ENCODE data around the gene PTK6. TPM values are rescaled to one million over a fixed set of nuclear protein-coding genes. Genes with fewer than 3 reads are reported as not detected.

Gene PTK6
- total RNA-seq, 1 donor from 2014 or later: 0.49 TPM

DNA sequence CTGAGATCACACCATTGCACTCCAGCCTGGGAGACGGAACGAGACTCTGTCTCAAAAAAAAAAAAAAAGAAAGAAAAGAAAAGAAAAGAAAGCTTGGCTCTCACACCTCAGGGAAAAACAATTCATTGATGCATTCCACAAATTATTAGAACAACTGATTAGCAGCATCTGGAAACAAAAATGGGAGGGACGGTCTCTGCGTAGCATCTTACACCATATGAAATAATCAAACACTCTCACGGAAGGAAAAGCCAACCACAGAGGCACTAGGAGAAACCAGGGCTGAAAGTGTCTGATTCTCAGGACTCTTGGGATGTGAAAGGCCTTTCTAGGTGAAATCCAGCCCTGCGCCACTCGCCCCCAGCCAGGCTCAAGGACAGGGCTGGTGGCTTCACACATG is 39.1 kb upstream of the PTK6 start:
- Mint-ChIP-seq H3K4me1 (peaks cover 8% of the 10 kb centered on the region), H3K27ac (peak overlapping the region; percentile 3), H3K27me3 (peaks cover 2% of the 10 kb centered on the region), H3K36me3 (ENCODE audit: low read depth) (no peaks in the 10 kb centered on the region), H3K4me3 (no peak overlapping the region), H3K9me3 (no peaks in the 10 kb centered on the region)
- ChIA-PET CTCF (no interaction called here), POLR2A (no interaction called here)
- TF ChIP-seq, protein P1, sequence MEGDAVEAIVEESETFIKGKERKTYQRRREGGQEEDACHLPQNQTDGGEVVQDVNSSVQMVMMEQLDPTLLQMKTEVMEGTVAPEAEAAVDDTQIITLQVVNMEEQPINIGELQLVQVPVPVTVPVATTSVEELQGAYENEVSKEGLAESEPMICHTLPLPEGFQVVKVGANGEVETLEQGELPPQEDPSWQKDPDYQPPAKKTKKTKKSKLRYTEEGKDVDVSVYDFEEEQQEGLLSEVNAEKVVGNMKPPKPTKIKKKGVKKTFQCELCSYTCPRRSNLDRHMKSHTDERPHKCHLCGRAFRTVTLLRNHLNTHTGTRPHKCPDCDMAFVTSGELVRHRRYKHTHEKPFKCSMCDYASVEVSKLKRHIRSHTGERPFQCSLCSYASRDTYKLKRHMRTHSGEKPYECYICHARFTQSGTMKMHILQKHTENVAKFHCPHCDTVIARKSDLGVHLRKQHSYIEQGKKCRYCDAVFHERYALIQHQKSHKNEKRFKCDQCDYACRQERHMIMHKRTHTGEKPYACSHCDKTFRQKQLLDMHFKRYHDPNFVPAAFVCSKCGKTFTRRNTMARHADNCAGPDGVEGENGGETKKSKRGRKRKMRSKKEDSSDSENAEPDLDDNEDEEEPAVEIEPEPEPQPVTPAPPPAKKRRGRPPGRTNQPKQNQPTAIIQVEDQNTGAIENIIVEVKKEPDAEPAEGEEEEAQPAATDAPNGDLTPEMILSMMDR (IDR thresholded peaks at IDR 0.05): no peak
- intact Hi-C loops (cut with micrococcal nuclease): no loop called here
- DNase-seq (no peak), ATAC-seq (ENCODE audit: low read depth) (no peak)

DNA sequence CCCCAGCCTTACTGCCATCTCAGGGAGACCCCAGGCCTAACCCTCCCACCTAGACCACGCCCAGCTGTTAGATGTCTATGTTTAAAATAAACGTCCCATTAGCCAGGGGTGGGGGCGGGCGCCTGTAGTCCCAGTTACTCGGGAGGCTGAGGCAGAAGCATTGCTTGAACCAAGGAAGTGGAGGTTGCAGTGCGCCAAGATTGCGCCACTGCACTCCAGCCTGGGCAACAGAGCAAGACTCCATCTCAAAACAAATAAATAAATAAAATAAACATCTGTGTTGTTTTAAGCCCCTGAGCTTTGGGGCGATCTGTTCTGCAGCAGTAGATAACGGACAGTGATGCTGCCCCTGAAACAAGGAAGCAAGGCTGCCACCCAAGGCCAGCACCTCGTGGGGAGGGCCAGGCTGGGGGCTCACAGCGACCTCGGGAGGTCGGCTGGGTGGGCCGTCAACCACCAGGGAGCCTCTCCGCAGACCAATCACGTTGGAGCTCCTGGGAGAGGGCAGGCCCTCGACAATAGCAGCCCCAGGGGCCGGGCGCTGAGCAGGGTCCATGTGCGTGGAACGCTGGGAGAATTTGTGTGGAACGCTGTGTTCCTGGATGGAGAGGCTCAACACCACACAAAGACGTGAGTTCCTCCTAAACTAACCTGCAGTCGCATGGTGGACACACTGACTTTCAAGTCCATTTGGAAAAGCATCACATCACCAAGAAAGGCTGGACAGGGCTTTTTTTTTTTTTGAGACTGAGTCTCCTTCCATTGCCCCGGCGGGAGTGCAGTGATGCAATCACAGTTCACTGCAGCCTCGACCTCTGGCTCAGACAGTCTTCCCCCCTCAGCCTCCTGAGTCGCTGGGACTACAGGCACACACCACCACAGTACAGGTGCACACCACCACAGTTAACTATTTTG is 37.9 kb upstream of the PTK6 start:
- H3K27me3 Mint-ChIP-seq: peaks cover 2% of the 10 kb centered on the region
- H3K27ac Mint-ChIP-seq: no peak overlapping the region
- TF ChIP-seq, protein P1 (IDR thresholded peaks at IDR 0.05): no peak
- peaks cover 6% of the 10 kb centered on the region for H3K4me1 Mint-ChIP-seq
- H3K9me3 Mint-ChIP-seq: no peaks in the 10 kb centered on the region
- DNase-seq: no peak
- ChIA-PET POLR2A (interaction anchor here (1.2 to 2.5 kb wide), 7 partner anchors 22 to 289 kb away, joined by 5 to 16 read pairs (median 8); partner anchors contain the start of genes PTK6, RTEL1 and TPD52L2), CTCF (interaction anchor here (0.8 kb wide), 1 partner anchor 511 kb away, joined by 4 read pairs; no protein-coding TSS in a partner anchor)
- H3K36me3 Mint-ChIP-seq (ENCODE audit: low read depth): no peaks in the 10 kb centered on the region
- intact Hi-C loops (cut with micrococcal nuclease): loop anchor here (1.0 kb wide), 1 partner anchor 21 kb away; the partner anchor contains the start of gene FNDC11
- ATAC-seq (ENCODE audit: low read depth): no peak
- peak overlapping the region; percentile 61 for H3K4me3 Mint-ChIP-seq

DNA sequence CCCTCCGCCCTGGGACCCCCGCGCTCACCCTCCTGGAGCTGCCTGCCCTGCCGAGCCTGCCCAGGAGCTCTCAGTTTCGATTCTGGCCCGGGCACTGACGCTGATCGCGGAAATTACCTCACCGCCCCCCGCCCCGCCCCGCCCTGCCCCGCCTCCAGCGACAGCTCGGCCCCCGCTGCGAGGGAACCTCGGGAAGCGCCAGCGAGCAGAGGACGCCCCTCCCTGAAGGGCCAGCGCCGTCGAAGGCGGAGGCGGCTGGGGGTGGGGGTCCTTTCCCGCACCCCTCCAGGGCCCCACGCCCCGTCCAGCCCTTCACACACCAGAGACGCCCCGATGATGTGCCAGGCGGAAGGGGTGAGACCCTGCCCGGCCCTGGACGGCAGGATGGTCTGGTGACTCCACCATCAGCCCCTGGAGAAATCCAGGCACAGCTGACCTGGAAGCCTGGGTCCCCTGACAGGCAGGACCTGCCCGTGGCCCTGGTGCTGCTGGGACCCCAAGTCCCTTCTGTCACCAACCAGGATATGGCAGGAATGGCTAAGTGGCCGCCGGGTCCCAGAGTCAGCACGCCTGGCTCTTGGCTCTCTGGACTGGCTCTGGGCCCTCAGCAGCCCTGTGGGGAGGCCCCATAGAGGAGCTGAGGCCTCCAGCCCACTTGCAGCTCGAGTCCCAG is 37.1 kb upstream of the PTK6 start, which contains the start of gene HELZ2:
TSS of gene HELZ2 (minus strand) at position 84 of the 673 bp plus-strand sequence. CDS start 1,854 bp downstream, outside the sequence.
- POLR2A ChIA-PET: interaction anchor here (0.6 to 2.5 kb wide), 20 partner anchors 12 to 620 kb away, joined by 3 to 16 read pairs (median 4); partner anchors contain the start of genes GMEB2, PRPF6, PTK6 and RTEL1
- H3K27ac Mint-ChIP-seq: peak within 1 kb of the TSS; percentile 70
- no peaks in the 10 kb centered on the region for H3K9me3 Mint-ChIP-seq
- CTCF ChIA-PET: interaction anchor here (0.8 to 1.3 kb wide), 2 partner anchors 36 to 512 kb away, joined by 4 to 7 read pairs; partner anchors contain the start of gene PTK6
- DNase-seq (peak; percentile 55), ATAC-seq (ENCODE audit: low read depth) (peak; percentile 95)
- intact Hi-C loops (cut with micrococcal nuclease): loop anchor here (1.0 kb wide), 1 partner anchor 20 kb away; the partner anchor contains the start of gene FNDC11
- no peaks in the 10 kb centered on the region for H3K36me3 Mint-ChIP-seq (ENCODE audit: low read depth)
- H3K27me3 Mint-ChIP-seq: peaks cover 2% of the 10 kb centered on the region
- TF ChIP-seq, protein P1 (IDR thresholded peaks at IDR 0.05): no peak
- H3K4me3 Mint-ChIP-seq: peak within 1 kb of the TSS; percentile 83
- H3K4me1 Mint-ChIP-seq: peaks cover 12% of the 10 kb centered on the region

DNA sequence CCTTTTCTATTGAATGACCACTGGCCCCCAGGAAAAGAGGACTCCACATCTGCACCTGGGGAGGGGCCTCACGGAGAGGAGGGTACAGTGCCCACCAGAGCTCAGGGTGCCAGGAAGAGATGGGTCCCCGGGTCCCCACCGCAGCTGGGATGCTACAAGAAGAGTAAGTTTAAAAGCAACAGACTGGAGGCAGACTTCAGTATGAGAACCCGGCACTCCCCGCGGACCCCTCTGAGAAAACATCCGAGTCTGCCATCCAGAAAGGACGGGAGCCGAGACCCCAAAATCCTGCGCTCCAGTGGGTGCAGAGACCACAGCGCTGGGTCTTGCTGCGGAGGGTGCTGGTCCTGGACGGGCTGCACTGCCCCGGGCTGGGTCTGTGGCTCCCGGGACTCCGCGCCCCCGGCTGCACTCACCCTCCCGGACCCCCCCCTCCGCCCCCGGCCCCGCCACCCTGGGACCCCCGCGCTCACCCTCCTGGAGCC is 36.5 kb upstream of the PTK6 start:
- peak; percentile 33 for ATAC-seq (ENCODE audit: low read depth)
- intact Hi-C loops (cut with micrococcal nuclease): loop anchor here (1.0 kb wide), 1 partner anchor 19 kb away; the partner anchor contains the start of gene FNDC11
- peak overlapping the region; percentile 70 for H3K27ac Mint-ChIP-seq

More for the DNA sequence above, 36.5 kb upstream of the PTK6 start:
- Mint-ChIP-seq H3K4me3 (peak overlapping the region; percentile 83), H3K36me3 (ENCODE audit: low read depth) (no peaks in the 10 kb centered on the region), H3K4me1 (peaks cover 18% of the 10 kb centered on the region), H3K27me3 (peaks cover 2% of the 10 kb centered on the region), H3K9me3 (no peaks in the 10 kb centered on the region)
- TF ChIP-seq, protein P1 (IDR thresholded peaks at IDR 0.05): no peak
- CTCF ChIA-PET: interaction anchor here (1.3 kb wide), 1 partner anchor 36 kb away, joined by 7 read pairs; the partner anchor contains the start of gene PTK6
- no peak for DNase-seq
- POLR2A ChIA-PET: interaction anchor here (0.6 to 2.5 kb wide), 20 partner anchors 19 to 620 kb away, joined by 3 to 16 read pairs (median 4); partner anchors contain the start of genes GMEB2, PRPF6, PTK6 and RTEL1
